ENCODE results near the gene GJE1. TPM values are rescaled to one million over a fixed set of nuclear protein-coding genes. Genes with fewer than 3 reads are reported as not detected.
"Not testable (repeated sequence)": the region's sequence is repeated elsewhere in the genome, so short reads cannot be mapped to it uniquely, and the experiment has no call there.

The GJE1 gene
- total and polyA plus RNA-seq, 10 of the 15 experiments (the other 5 are each of a cell fraction or from before 2014, with no cell fraction given) = not detected

GRCh38 chr6:142141531-142141930 lies 8.8 kb downstream of the GJE1 start:
- H2AFZ ChIP-seq (ENCODE audit: control insufficient read depth, low read depth, low read length); H3K27ac ChIP-seq (ENCODE audit: control insufficient read depth, insufficient read depth); DNase-seq (ENCODE audit: low read depth, low spot score); H3K9me3 ChIP-seq (replicated peaks; ENCODE audit: control insufficient read depth, insufficient read depth, low read length); H3K4me2 ChIP-seq (ENCODE audit: control insufficient read depth, insufficient read depth); H3K4me1 ChIP-seq (ENCODE audit: control insufficient read depth, insufficient read depth, low read length); POLR2A ChIA-PET; intact Hi-C loops (cut with micrococcal nuclease; ENCODE audit: unreplicated experiment); H3K9ac ChIP-seq (ENCODE audit: control insufficient read depth, insufficient read depth, low read length); H3K79me2 ChIP-seq (ENCODE audit: control insufficient read depth, insufficient read depth, low read length); SMC1A ChIA-PET (ENCODE audit: uncharacterized antibody, unreplicated experiment); H3K4me3 ChIP-seq; in situ Hi-C loops (cut with MboI); H3K27me3 ChIP-seq (replicated peaks in 1 of 2; ENCODE audit: control insufficient read depth in 2 of 2, insufficient read depth in 2 of 2, low read length in 1 of 2); H4K20me1 ChIP-seq (ENCODE audit: control insufficient read depth, insufficient read depth); ATAC-seq; RAD21 ChIA-PET (ENCODE audit: unreplicated experiment); H3K36me3 ChIP-seq (ENCODE audit: control insufficient read depth in 2 of 2, insufficient read depth in 2 of 2, low read length in 1 of 2); FAIRE-seq; BruUV-seq (replicated peaks): not testable (repeated sequence)
- CTCF ChIA-PET = interaction anchor here (1.1 kb wide), 1 partner anchor 66 kb away, joined by 4 read pairs; no protein-coding TSS in a partner anchor
- 63% methylated on average over 13 of the region's 13 CpGs for WGBS (ENCODE audit: insufficient coverage, insufficient replicate concordance, low lambda C conversion rate, missing lambda C conversion rate)

DNA sequence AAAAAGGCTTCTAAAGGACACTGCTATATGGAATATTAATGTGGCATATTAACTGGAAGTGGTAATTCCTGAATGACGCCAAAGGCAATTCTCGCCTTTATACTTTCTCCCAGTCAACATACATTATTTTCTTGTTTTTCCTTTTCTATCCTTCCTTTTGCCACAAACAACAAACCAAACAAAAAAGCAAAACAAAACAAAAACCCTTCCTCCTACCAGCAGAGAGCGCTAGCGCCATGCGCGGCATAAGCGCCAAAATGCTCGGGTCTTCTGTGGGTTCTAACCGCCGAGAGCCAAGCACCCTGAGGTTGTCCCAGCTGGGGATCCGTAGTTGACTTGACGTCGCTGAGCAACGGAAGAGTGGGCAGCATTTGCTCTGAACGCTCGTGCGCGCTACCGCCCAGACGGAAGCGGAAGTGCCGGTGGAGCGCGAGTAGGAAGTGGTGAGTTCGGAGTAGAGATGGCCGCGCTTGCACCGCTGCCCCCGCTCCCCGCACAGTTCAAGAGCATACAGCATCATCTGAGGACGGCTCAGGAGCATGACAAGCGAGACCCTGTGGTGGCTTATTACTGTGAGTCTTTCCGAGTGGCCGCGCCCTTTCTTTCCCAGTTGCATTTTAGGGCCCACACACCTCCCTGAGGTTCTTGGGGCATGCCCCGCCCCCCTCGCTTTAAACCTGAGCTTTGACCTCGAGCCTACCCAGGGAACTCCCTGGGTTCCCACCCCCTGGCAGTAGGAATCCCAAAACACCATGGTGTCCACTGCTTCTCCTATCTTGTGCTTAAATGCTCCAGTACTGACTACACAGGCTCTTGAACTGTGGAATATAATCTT lies 14.3 kb downstream of the GJE1 start, which contains the start of the genes NMBR and VTA1:
TSS of gene NMBR (minus strand) at position 295 of the 835 bp plus-strand sequence. CDS start 58,464 bp downstream, outside the sequence.
TSS of gene VTA1 (plus strand) at position 436 of the 835 bp plus-strand sequence. CDS start at position 461, 25 bp downstream.
- CTCF ChIA-PET = interaction anchor here (0.6 to 3.9 kb wide), 24 partner anchors 9 to 770 kb away, joined by 3 to 50 read pairs (median 3); no protein-coding TSS in a partner anchor
- in situ Hi-C loops (cut with MboI) = loop anchor here (5.0 kb wide), 1 partner anchor 245 kb away; no protein-coding TSS in a partner anchor
- POLR2A ChIA-PET = interaction anchor here (0.7 to 1.1 kb wide), 2 partner anchors 8 to 230 kb away, joined by 3 read pairs; no protein-coding TSS in a partner anchor
- TF ChIP-seq GABPA (IDR thresholded peaks at IDR 0.05; ENCODE audit: low read depth) = peak; percentile 93
- TF ChIP-seq TCF12 (IDR thresholded peaks at IDR 0.05; ENCODE audit: low read depth, low read length) = 0 out of 2 replicates have a peak, but pooled peaks have one; percentile 6
- no peak; the same call in 1 of the 2 replicates for TF ChIP-seq ZNF687 (IDR thresholded peaks at IDR 0.05)
- TF ChIP-seq KDM1A (IDR thresholded peaks at IDR 0.05; ENCODE audit: borderline replicate concordance) = no peak
- peak; percentile 47 for TF ChIP-seq SIX5 (IDR thresholded peaks at IDR 0.05; ENCODE audit: low read depth, low read length, severe bottlenecking)
- TF ChIP-seq ATF7 (IDR thresholded peaks at IDR 0.05; ENCODE audit: low read depth) = peak; percentile 70
- TF ChIP-seq ZBED1 (IDR thresholded peaks at IDR 0.05; ENCODE audit: borderline replicate concordance) = no peak; the same call in 1 of the 2 replicates
- TF ChIP-seq, protein P1, sequence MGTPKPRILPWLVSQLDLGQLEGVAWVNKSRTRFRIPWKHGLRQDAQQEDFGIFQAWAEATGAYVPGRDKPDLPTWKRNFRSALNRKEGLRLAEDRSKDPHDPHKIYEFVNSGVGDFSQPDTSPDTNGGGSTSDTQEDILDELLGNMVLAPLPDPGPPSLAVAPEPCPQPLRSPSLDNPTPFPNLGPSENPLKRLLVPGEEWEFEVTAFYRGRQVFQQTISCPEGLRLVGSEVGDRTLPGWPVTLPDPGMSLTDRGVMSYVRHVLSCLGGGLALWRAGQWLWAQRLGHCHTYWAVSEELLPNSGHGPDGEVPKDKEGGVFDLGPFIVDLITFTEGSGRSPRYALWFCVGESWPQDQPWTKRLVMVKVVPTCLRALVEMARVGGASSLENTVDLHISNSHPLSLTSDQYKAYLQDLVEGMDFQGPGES (IDR thresholded peaks at IDR 0.05) = no peak
- TF ChIP-seq ETV6 (conservative IDR thresholded peaks at IDR 0.05 in 1 of 2, IDR thresholded peaks at IDR 0.05 in 1 of 2; ENCODE audit: borderline replicate concordance in 1 of 2, low read depth in 1 of 2) = peak in 1 of 2 experiments; percentile 97; a peak in 2 of 4 replicates

More for the DNA sequence above, 14.3 kb downstream of the GJE1 start, which contains the start of the genes NMBR and VTA1:
- Histone ChIP-seq H2AFZ (ENCODE audit: control insufficient read depth, low read depth, low read length) (peak within 1 kb of the TSS; percentile 96), H3K9ac (ENCODE audit: control insufficient read depth, insufficient read depth, low read length) (peak within 1 kb of the TSS; percentile 68), H3K4me1 (ENCODE audit: control insufficient read depth, insufficient read depth, low read length) (no peaks in the 10 kb centered on the region), H3K27me3 (replicated peaks in 1 of 2; ENCODE audit: control insufficient read depth in 2 of 2, insufficient read depth in 2 of 2, low read length in 1 of 2) (no peaks in the 10 kb centered on the region), H3K36me3 (ENCODE audit: control insufficient read depth in 2 of 2, insufficient read depth in 2 of 2, low read length in 1 of 2) (peaks cover 0 to 6% of the 10 kb centered on the region in 2 experiments; a peak in 1 of 4 replicates), H3K79me2 (ENCODE audit: control insufficient read depth, insufficient read depth, low read length) (peaks cover 36% of the 10 kb centered on the region), H3K9me3 (replicated peaks; ENCODE audit: control insufficient read depth, insufficient read depth, low read length) (no peaks in the 10 kb centered on the region), H4K20me1 (ENCODE audit: control insufficient read depth, insufficient read depth) (no peaks in the 10 kb centered on the region), H3K27ac (ENCODE audit: control insufficient read depth, insufficient read depth) (peak within 1 kb of the TSS; percentile 59), H3K4me2 (ENCODE audit: control insufficient read depth, insufficient read depth) (peak within 1 kb of the TSS; percentile 70), H3K4me3 (peak within 1 kb of the TSS; percentile 97)
- DNase-seq (ENCODE audit: low read depth, low spot score) (peak; percentile 97), ATAC-seq (peak; percentile 98), FAIRE-seq (peak; percentile 98)
- BruUV-seq (replicated peaks) = no TSS peak
- intact Hi-C loops (cut with micrococcal nuclease; ENCODE audit: unreplicated experiment) = loop anchor here (1.0 to 5.0 kb wide), 3 partner anchors 60 to 325 kb away; no protein-coding TSS in a partner anchor
- 2% methylated on average over 37 of the region's 38 CpGs for WGBS (ENCODE audit: insufficient coverage, insufficient replicate concordance, low lambda C conversion rate, missing lambda C conversion rate)
- ChIA-PET RAD21 (ENCODE audit: unreplicated experiment) (interaction anchor here (0.8 to 3.1 kb wide), 10 partner anchors 9 to 880 kb away, joined by 3 to 16 read pairs (median 3); no protein-coding TSS in a partner anchor), SMC1A (ENCODE audit: uncharacterized antibody, unreplicated experiment) (interaction anchor here (0.7 to 3.5 kb wide), 14 partner anchors 9 to 328 kb away, joined by 3 to 22 read pairs (median 4); no protein-coding TSS in a partner anchor)
